HPDE6-E6E7 (cell line): ENCODE results near the gene PRDM16.

ENCODE experiments used
- DNase-seq: peaks from one replicate; pipeline ENCODE4 v3.0.0; 2011; ENCODE audit warnings: missing footprints; ENCODE audit errors: extremely low spot score

PRDM16 gene

GRCh38 chr1:3444298-3444697 is 375.3 kb downstream of the PRDM16 start:
- DNase-seq, result no peak

DNA sequence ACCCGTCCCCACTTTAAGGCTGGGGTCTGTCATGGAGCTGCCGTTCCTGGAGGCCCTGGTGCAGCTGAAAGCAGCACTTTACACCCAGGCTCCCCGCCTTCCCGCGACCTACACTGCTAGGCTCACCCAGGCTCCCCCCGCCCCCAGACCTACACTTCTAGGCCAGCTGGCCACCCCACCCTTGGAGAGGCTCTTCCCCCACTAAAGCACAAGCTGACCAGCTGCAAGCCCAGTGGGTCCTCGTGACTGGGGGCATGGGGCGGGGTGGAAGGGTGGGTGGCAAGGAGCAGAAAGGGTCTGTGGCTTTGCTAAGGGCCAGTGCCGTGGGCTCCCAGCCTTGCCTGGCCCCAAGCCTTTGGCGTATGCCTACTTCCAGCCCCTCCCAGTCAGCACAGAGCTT is 375.7 kb downstream of the PRDM16 start:
- no peak for DNase-seq

DNA sequence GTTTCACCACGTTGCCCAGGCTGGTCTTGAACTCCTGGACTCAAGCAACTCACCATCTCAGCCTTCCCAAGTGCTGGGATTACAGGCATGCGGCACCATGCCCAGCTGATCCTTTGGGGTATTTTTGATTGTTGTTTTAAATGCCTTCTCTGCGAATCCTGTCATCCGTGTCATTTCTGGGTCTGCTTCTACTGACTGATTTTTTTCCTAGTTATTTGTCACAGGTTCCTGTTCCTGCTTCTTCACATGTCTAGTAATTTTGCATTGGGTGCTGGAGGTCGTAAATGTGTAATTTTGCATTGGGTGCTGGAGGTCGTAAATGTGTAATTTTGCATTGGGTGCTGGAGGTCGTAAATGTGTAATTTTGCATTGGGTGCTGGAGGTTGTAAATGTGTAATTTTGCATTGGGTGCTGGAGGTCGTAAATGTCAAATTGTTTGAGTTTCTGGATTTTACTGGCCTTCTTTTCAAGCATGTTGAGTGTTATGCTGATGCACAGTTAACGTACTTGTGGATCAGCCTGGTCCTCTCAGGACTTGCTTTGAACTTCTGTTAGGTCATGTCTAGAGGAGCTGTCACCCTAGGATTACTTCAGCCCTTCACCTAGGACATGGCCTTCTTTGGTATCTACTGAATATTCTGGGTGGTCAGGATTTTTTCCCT is 381.3 kb downstream of the PRDM16 start:
- DNase-seq, result no peak

DNA sequence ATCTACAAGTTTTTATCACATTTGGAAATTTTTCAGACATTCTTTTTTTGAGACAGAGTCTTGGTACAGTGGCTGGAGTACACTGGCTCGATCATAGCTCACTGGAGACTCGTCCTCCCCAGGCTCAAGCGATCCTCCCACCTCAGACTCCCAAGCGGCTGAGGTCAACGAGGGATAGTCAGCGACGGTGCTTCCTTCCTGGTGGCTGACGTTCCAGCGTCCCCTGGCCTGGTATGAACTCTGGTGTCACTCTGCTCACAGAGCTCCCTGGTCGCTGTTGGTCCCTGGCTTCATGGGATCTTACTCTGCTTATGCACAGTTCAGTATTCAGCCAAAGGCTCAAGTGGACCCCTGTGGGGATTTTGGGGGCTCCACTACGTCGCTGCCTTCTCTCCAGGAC is 382.0 kb downstream of the PRDM16 start:
- DNase-seq, result no peak

GRCh38 chr1:3451994-3452865 is 383.2 kb downstream of the PRDM16 start:
- no peak for DNase-seq

- no peak for DNase-seq
These were observed 383.8 kb downstream of the PRDM16 start for GRCh38 chr1:3452866-3453175.

- DNase-seq, result peak; percentile 88
These were observed 384.3 kb downstream of the PRDM16 start for GRCh38 chr1:3453203-3453761.

DNA sequence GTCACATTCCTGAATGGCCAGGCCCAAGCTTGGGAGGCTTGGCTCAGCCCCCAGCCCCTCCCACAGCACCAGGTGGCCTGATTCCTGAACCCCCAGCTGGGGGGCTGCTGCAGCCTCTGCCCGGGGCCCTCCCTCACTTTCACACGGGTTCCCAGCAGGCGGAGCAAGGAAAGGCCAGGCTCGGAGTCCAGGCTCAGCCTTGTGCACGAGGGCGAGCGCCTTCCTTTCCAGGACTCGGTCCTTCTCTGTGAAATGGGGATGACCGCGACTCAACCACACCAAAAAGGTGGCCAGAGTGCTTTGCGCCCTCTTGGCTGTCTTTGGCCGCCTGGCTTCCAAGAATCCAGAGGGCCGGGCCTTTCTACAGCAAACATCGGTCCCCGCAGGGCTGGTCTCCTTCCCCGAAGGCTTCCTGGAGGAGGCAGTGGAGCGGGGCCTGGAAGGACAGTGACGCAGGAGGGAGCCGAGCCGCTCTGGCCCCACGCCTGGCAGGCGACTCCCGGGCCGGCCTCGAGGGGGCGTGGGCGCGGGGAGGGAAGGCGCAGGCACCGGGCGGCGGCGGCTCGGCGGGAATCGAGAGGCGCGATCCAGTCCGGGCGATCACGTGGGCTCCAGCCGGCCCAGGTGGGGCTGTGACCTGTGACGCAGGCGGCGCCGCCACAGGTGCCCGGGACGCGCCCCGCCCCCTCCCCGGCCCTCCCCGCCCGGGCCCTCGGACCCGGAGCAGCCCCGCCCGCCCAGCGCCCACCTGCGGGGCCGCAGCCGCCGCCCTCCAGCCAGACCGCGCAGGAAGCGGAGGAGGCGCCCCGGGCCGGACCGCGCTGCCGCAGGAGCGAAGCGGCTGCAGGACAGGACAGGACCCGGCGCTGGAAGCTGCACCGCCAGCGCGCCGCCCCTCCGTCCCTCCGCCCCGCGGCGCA is 385.1 kb downstream of the PRDM16 start, which contains the start of gene ARHGEF16:
TSS of gene ARHGEF16 (plus strand) at position 775 of the 920 bp plus-strand sequence. CDS start 8,420 bp downstream, outside the sequence.
- peak; percentile 83 for DNase-seq

GRCh38 chr1:3454811-3455618 is 386.0 kb downstream of the PRDM16 start:
- no peak for DNase-seq

GRCh38 chr1:3455670-3456448 is 386.9 kb downstream of the PRDM16 start:
- no peak for DNase-seq

DNA sequence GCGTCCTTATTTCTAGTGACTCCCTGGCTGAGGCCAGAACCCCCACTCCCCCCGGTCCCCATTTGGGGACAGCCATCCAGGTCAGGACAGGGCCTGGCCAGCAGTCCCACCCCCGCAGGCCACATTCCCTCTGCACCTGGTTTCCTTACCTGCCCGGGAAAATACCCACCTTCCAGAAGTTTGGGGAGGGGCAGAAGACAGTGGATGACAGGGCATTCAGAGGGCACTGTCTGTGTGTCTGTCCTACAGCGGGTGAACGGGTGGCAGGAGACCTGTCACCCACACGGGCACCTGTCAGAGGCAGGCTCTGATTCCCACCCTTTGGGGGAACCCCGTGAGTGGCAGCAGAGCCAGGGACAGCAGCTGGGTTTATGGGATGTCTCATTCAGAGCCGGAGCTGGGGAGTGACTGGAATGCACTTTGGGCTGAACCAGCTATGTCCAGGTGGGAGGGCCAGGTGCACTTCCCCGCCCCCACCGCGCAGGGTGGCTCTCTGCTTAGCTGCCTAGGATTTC is 387.5 kb downstream of the PRDM16 start:
- no peak for DNase-seq

- DNase-seq, result no peak
These were observed 388.2 kb downstream of the PRDM16 start for GRCh38 chr1:3456964-3457909.

GRCh38 chr1:3457910-3458883 is 389.2 kb downstream of the PRDM16 start:
- no peak for DNase-seq

- no peak for DNase-seq
These were observed 390.3 kb downstream of the PRDM16 start for GRCh38 chr1:3459051-3459908.

DNA sequence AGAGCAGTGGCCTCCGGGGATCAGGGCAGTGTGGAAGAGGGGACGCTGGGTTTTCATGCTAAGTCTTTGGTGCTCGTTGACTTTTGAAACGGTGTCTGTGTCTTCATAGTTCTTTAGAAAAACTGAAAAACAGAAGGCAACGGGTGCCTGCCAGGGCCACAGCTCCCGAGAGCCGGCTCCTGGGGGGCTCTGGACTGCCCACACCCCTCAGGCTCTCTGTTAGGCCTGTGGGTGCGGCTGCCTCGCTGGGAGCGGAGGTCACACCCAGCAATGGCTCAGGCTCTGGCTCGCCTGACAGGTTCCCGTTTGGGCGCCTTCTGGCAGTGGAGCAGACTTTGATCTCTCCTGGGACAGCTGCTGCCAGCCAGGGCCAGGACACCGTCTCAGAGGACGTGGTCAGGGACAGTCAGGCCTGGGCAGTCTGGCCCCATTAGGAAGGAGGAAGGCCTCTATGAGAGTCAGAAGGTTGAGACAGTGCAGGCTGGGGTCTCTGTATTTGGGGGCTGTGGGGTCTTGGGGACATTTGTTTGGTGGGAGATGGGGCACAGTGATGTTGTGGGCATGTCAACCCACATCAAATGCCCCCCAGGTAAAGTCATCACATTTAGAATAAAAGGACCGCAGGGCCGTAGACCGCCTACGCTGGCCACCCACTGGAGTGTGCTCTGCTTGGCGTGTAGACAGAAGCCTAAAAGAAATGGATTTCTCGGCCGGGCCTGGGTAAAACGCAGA is 391.1 kb downstream of the PRDM16 start:
- no peak for DNase-seq

DNA sequence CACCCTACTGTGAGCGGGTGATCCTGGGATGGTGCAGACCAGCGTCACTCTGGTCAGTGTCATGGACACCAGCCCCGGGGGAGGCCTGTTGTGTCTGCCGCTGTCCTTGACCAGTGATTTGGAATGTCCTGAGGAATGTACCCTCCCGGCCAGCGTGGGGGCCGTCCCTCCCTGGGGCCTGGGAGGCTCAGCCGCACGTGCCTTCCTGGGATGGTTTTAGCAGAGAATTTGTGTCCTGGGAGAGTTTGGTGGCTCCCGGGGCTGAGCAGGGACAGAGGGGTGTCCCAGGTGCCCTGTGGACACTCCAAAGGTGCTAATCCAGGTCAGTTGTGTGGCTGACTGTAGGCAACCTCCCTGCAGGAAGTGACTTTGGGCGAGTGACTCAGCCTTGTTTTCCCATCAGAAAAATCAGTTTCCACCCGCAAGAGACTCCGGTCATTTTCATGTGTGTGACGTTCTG is 391.7 kb downstream of the PRDM16 start:
- DNase-seq, result no peak
